CD4-positive, alpha-beta T cell (primary cell): Measurements from ENCODE around the gene SKOR1. TPM values are rescaled to one million over a fixed set of nuclear protein-coding genes. Genes with fewer than 3 reads are reported as not detected.

Source experiments
- ATAC-seq: fragments of 200-7000 bp; cut with Tn5 transposase; one replicate; pipeline ENCODE4 v1.10.0; 2022; ENCODE audit warnings: mild to moderate bottlenecking; ENCODE audit not compliant: poor library complexity
- CTCF ChIA-PET: fragments of 350-600 bp; sonication (Branson Sonifier 250); formaldehyde crosslinking; loops from one replicate; lab custom pipeline; 2021; ENCODE audit warnings: antibody characterized with exemption, inconsistent platforms; lab: Charles Lee
- POLR2A ChIA-PET: fragments of 350-600 bp; sonication (Branson Sonifier 250); formaldehyde crosslinking; loops from one replicate; lab custom pipeline; 2021; ENCODE audit warnings: antibody characterized with exemption, inconsistent platforms; lab: Charles Lee
- DNase-seq, 14 experiments: peaks; one replicate each; pipeline ENCODE4 v3.0.0-alpha.2; 2013 to 2020; ENCODE audit warnings: mixed read lengths in 2 of 14
- H3K27ac ChIP-seq, 2 donors: one replicate each; pipeline versions ENCODE4 v1.5.1 to v1.7.0; 2013; ENCODE audit warnings: low read length in 2 of 2, low read depth in 1 of 2, mild to moderate bottlenecking in 1 of 2
- H3K27me3 ChIP-seq, 2 experiments: 1 replicate in 1 of 2; 2 replicates in 1 of 2; pipeline versions ENCODE4 v1.6.1 to v1.7.0; 2013; ENCODE audit warnings: low read length in 2 of 2, control low read depth in 1 of 2, mild to moderate bottlenecking in 1 of 2, moderate library complexity in 1 of 2; ENCODE audit not compliant: insufficient read depth in 2 of 2, control insufficient read depth in 1 of 2
- H3K36me3 ChIP-seq: one replicate; pipeline ENCODE4 v1.6.1; 2013; ENCODE audit warnings: low read length, control low read depth; ENCODE audit not compliant: insufficient read depth
- H3K4me1 ChIP-seq: one replicate; pipeline ENCODE4 v1.6.1; 2013; ENCODE audit warnings: low read length, control low read depth; ENCODE audit not compliant: insufficient read depth
- H3K4me3 ChIP-seq: one replicate; pipeline ENCODE4 v1.5.1; 2013; ENCODE audit warnings: mild to moderate bottlenecking, low read length, moderate library complexity
- H3K9me3 ChIP-seq, 2 experiments: 1 replicate in 1 of 2; 2 replicates in 1 of 2; pipeline versions ENCODE4 v1.6.1 to v1.7.0; 2013; ENCODE audit warnings: low read length in 2 of 2, mild to moderate bottlenecking in 2 of 2, control low read depth in 1 of 2, moderate library complexity in 1 of 2; ENCODE audit not compliant: control insufficient read depth in 1 of 2, insufficient read depth in 1 of 2
- H3K27ac Mint-ChIP-seq: one replicate; pipeline ENCODE4 v1.8.0; 2020; ENCODE audit warnings: mixed read lengths
- H3K27me3 Mint-ChIP-seq: one replicate; pipeline ENCODE4 v1.8.0; 2021; ENCODE audit warnings: mixed read lengths
- H3K36me3 Mint-ChIP-seq: one replicate; pipeline ENCODE4 v1.8.0; 2021; ENCODE audit warnings: low read depth, mixed read lengths
- H3K4me1 Mint-ChIP-seq: one replicate; pipeline ENCODE4 v1.8.0; 2021; ENCODE audit warnings: low read depth, mixed read lengths
- H3K4me3 Mint-ChIP-seq: one replicate; pipeline ENCODE4 v1.8.0; 2020; ENCODE audit warnings: mild to moderate bottlenecking, mixed read lengths
- H3K9me3 Mint-ChIP-seq: one replicate; pipeline ENCODE4 v1.8.0; 2020; ENCODE audit warnings: mixed read lengths
- CTCF ChIP-seq: fragments of 200-600 bp; IDR thresholded peaks from one replicate; pipeline ENCODE4 v1.8.0; 2022; ENCODE audit warnings: antibody characterized with exemption, mild to moderate bottlenecking
- intact Hi-C, 2 experiments: fragments of 100-400 bp; cut with DNase I in 1 of 2; cut with micrococcal nuclease in 1 of 2; formaldehyde crosslinking; loops; one replicate each; pipeline versions ENCODE4 v1.15.1 to v1.9.0; 2023 to 2025; cut with DNase I, micrococcal nuclease
- total RNA-seq, 174 experiments: library from RNA in 2 of 174; stranded (reverse) in 2 of 174; gene quantifications; one replicate each; pipeline ENCODE4 v1.2.3 and lab custom pipeline; 2021 to 2026

SKOR1 gene
- total RNA-seq, 2 experiments from 2014 or later: 1.8 to 2.2 TPM

- no peak overlapping the region for H3K27ac ChIP-seq
- peaks cover 73% of the 10 kb centered on the region for H3K4me1 ChIP-seq
- H3K9me3 ChIP-seq: peaks cover 0 to 53% of the 10 kb centered on the region in 2 experiments
- H3K9me3 Mint-ChIP-seq: no peaks in the 10 kb centered on the region
- TF ChIP-seq CTCF: no peak
- no peaks in the 10 kb centered on the region for H3K36me3 Mint-ChIP-seq
- DNase-seq: peak in 2 of 14 experiments; percentile 11 to 28
- intact Hi-C loops: no loop called here
- ATAC-seq: no peak
- ChIA-PET POLR2A (interaction anchor here (1.5 to 1.8 kb wide), 2 partner anchors 13 to 44 kb away, joined by 3 to 4 read pairs; no protein-coding TSS in a partner anchor), CTCF (no interaction called here)
- H3K36me3 ChIP-seq: no peaks in the 10 kb centered on the region
- H3K27me3 Mint-ChIP-seq: peaks cover 84% of the 10 kb centered on the region
- peak overlapping the region; percentile 72 for H3K4me3 Mint-ChIP-seq
- no peak overlapping the region for H3K4me3 ChIP-seq
- peaks cover 74 to 86% of the 10 kb centered on the region in 2 experiments for H3K27me3 ChIP-seq
- H3K27ac Mint-ChIP-seq: no peak overlapping the region
- peaks cover 55% of the 10 kb centered on the region for H3K4me1 Mint-ChIP-seq
Observed at GRCh38 chr15:67828278-67828968, 3.1 kb downstream of the SKOR1 start.

GRCh38 chr15:67828969-67829646 is 3.8 kb downstream of the SKOR1 start:
- no peak overlapping the region for H3K27ac Mint-ChIP-seq
- H3K9me3 ChIP-seq: peaks cover 0 to 54% of the 10 kb centered on the region in 2 experiments
- H3K4me1 ChIP-seq: peaks cover 73% of the 10 kb centered on the region
- no peaks in the 10 kb centered on the region for H3K36me3 ChIP-seq
- peaks cover 55% of the 10 kb centered on the region for H3K4me1 Mint-ChIP-seq
- intact Hi-C loops: no loop called here
- H3K36me3 Mint-ChIP-seq: no peaks in the 10 kb centered on the region
- no peak overlapping the region for H3K4me3 ChIP-seq
- peaks cover 84% of the 10 kb centered on the region for H3K27me3 Mint-ChIP-seq
- ATAC-seq (no peak), DNase-seq (peak in 1 of 14 experiments; percentile 29)
- POLR2A ChIA-PET: interaction anchor here (1.5 to 1.8 kb wide), 2 partner anchors 12 to 45 kb away, joined by 3 to 4 read pairs; no protein-coding TSS in a partner anchor
- H3K27me3 ChIP-seq: peaks cover 74 to 86% of the 10 kb centered on the region in 2 experiments
- H3K4me3 Mint-ChIP-seq: peak overlapping the region; percentile 72
- H3K9me3 Mint-ChIP-seq: no peaks in the 10 kb centered on the region
- CTCF ChIA-PET: no interaction called here
- no peak for TF ChIP-seq CTCF
- no peak overlapping the region for H3K27ac ChIP-seq

- intact Hi-C loops: loop anchor here (10.0 kb wide), 3 partner anchors 285 to 585 kb away; partner anchors contain the start of gene MAP2K5 (in 1 of the 2)
- no peak for TF ChIP-seq CTCF
- ChIA-PET CTCF (no interaction called here), POLR2A (interaction anchor here (1.8 kb wide), 1 partner anchor 45 kb away, joined by 4 read pairs; no protein-coding TSS in a partner anchor)
- H3K4me1 Mint-ChIP-seq: peaks cover 57% of the 10 kb centered on the region
- H3K27me3 Mint-ChIP-seq: peaks cover 84% of the 10 kb centered on the region
- peak overlapping the region; percentile 72 for H3K4me3 Mint-ChIP-seq
- Histone ChIP-seq H3K27ac (no peak overlapping the region), H3K36me3 (no peaks in the 10 kb centered on the region), H3K4me3 (no peak overlapping the region), H3K27me3 (peaks cover 74 to 86% of the 10 kb centered on the region in 2 experiments), H3K9me3 (peaks cover 0 to 52% of the 10 kb centered on the region in 2 experiments), H3K4me1 (peaks cover 73% of the 10 kb centered on the region)
- peak in 1 of 14 experiments; percentile 16 for DNase-seq
- no peak overlapping the region for H3K27ac Mint-ChIP-seq
- H3K36me3 Mint-ChIP-seq: no peaks in the 10 kb centered on the region
- no peak for ATAC-seq
- H3K9me3 Mint-ChIP-seq: no peaks in the 10 kb centered on the region
Observed at GRCh38 chr15:67829647-67830504, 4.6 kb downstream of the SKOR1 start.
